Neural progenitor cell (in vitro differentiated cells): ENCODE results near the gene SOX5. TPM values are rescaled to one million over a fixed set of nuclear protein-coding genes. Genes with fewer than 3 reads are reported as not detected.

ENCODE experiments used
- DNase-seq: peaks from one replicate; pipeline ENCODE4 v3.0.0-alpha.2; 2016; ENCODE audit warnings: low spot score
- H2AFZ ChIP-seq: fragments of 200-600 bp; sonication (generic); replicated peaks from 2 replicates; pipeline ENCODE4 v1.6.1; 2016; ENCODE audit warnings: antibody characterized with exemption
- H3F3A ChIP-seq: fragments of 200-600 bp; sonication (generic); 2 replicates; pipeline ENCODE4 v1.6.1; 2016; ENCODE audit warnings: antibody characterized with exemption, low read depth
- H3K27ac ChIP-seq: fragments of 200-600 bp; sonication (generic); 2 replicates; pipeline ENCODE4 v1.5.1; 2016; ENCODE audit warnings: mild to moderate bottlenecking
- H3K27me3 ChIP-seq: fragments of 200-600 bp; sonication (generic); 2 replicates; pipeline ENCODE4 v1.6.1; 2016; ENCODE audit warnings: mild to moderate bottlenecking, moderate library complexity
- H3K36me3 ChIP-seq: fragments of 200-600 bp; sonication (generic); 2 replicates; pipeline ENCODE4 v1.5.1; 2016
- H3K4me1 ChIP-seq: fragments of 200-600 bp; sonication (generic); 2 replicates; pipeline ENCODE4 v1.6.1; 2016; ENCODE audit warnings: mixed run types
- H3K4me2 ChIP-seq: fragments of 200-600 bp; sonication (generic); 2 replicates; pipeline ENCODE4 v1.6.1; 2016
- H3K4me3 ChIP-seq: fragments of 200-600 bp; sonication (generic); 2 replicates; pipeline ENCODE4 v1.5.1; 2016
- H3K79me2 ChIP-seq: fragments of 200-600 bp; sonication (generic); 2 replicates; pipeline ENCODE4 v1.6.1; 2016; ENCODE audit warnings: low read depth
- H3K9ac ChIP-seq: fragments of 200-600 bp; sonication (generic); 2 replicates; pipeline ENCODE4 v1.6.1; 2016
- H3K9me3 ChIP-seq: fragments of 200-600 bp; sonication (generic); 2 replicates; pipeline ENCODE4 v1.5.1; 2016; ENCODE audit warnings: low read depth
- H4K20me1 ChIP-seq: fragments of 200-600 bp; sonication (generic); 2 replicates; pipeline ENCODE4 v1.6.1; 2016; ENCODE audit warnings: low read depth
- H3K27ac Mint-ChIP-seq: 3 replicates; pipeline ENCODE4 v1.8.0; 2021; ENCODE audit warnings: mixed read lengths
- H3K27me3 Mint-ChIP-seq: 2 replicates; pipeline ENCODE4 v1.8.0; 2022; ENCODE audit warnings: low read depth, mild to moderate bottlenecking, inconsistent platforms, moderate library complexity, mixed read lengths; ENCODE audit not compliant: insufficient read depth
- H3K36me3 Mint-ChIP-seq: 3 replicates; pipeline ENCODE4 v1.8.0; 2021; ENCODE audit warnings: mixed read lengths
- H3K4me1 Mint-ChIP-seq: 3 replicates; pipeline ENCODE4 v1.8.0; 2021; ENCODE audit warnings: mixed read lengths
- H3K4me3 Mint-ChIP-seq: 3 replicates; pipeline ENCODE4 v1.8.0; 2021; ENCODE audit warnings: mild to moderate bottlenecking, moderate library complexity, mixed read lengths
- H3K9me3 Mint-ChIP-seq: 3 replicates; pipeline ENCODE4 v1.8.0; 2020; ENCODE audit warnings: mixed read lengths
- EZH2 ChIP-seq: fragments of 200-600 bp; sonication (generic); IDR thresholded peaks from 2 replicates; pipeline ENCODE4 v1.6.1; 2017; ENCODE audit warnings: antibody characterized with exemption, mild to moderate bottlenecking, moderate library complexity
- EZH2phosphoT487 ChIP-seq: fragments of 200-600 bp; sonication (generic); IDR thresholded peaks from 2 replicates; pipeline ENCODE4 v1.6.1; 2017; ENCODE audit warnings: antibody characterized with exemption
- total RNA-seq: library from RNA; depleted of rRNA; stranded (reverse); fragments of >200 nt; gene quantifications from 2 replicates; pipeline ENCODE4 v1.2.3, GENCODE V29; 2015; ENCODE audit warnings: low replicate concordance
- TF ChIP-seq, protein P1 (sequence below): fragments of 200-600 bp; sonication (generic); IDR thresholded peaks from 2 replicates; pipeline ENCODE4 v1.5.1; 2017; ENCODE audit warnings: antibody characterized with exemption, mild to moderate bottlenecking

Gene SOX5
- total RNA-seq, 1 donor from 2014 or later, result 79.5 TPM

- Mint-ChIP-seq H3K27ac (no peak overlapping the region), H3K4me3 (no peak overlapping the region), H3K36me3 (no peaks in the 10 kb centered on the region), H3K9me3 (no peaks in the 10 kb centered on the region), H3K4me1 (no peaks in the 10 kb centered on the region), H3K27me3 (no peaks in the 10 kb centered on the region)
- Histone ChIP-seq H3K27ac (peak overlapping the region; percentile 37), H3K27me3 (no peaks in the 10 kb centered on the region), H3K9ac (no peak overlapping the region), H3K4me2 (no peak overlapping the region), H2AFZ (no peak overlapping the region), H3F3A (no peaks in the 10 kb centered on the region), H3K36me3 (peaks cover 6% of the 10 kb centered on the region), H3K79me2 (no peaks in the 10 kb centered on the region), H4K20me1 (no peaks in the 10 kb centered on the region), H3K9me3 (no peaks in the 10 kb centered on the region), H3K4me1 (no peaks in the 10 kb centered on the region), H3K4me3 (no peak overlapping the region)
- TF ChIP-seq, protein P1, sequence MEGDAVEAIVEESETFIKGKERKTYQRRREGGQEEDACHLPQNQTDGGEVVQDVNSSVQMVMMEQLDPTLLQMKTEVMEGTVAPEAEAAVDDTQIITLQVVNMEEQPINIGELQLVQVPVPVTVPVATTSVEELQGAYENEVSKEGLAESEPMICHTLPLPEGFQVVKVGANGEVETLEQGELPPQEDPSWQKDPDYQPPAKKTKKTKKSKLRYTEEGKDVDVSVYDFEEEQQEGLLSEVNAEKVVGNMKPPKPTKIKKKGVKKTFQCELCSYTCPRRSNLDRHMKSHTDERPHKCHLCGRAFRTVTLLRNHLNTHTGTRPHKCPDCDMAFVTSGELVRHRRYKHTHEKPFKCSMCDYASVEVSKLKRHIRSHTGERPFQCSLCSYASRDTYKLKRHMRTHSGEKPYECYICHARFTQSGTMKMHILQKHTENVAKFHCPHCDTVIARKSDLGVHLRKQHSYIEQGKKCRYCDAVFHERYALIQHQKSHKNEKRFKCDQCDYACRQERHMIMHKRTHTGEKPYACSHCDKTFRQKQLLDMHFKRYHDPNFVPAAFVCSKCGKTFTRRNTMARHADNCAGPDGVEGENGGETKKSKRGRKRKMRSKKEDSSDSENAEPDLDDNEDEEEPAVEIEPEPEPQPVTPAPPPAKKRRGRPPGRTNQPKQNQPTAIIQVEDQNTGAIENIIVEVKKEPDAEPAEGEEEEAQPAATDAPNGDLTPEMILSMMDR, result no peak
- TF ChIP-seq EZH2phosphoT487, result no peak
- TF ChIP-seq EZH2, result no peak
- no peak for DNase-seq
Observed at GRCh38 chr12:23579257-23579656, 370.2 kb downstream of the SOX5 start.

- no peak for DNase-seq
- Mint-ChIP-seq H3K27me3 (no peaks in the 10 kb centered on the region), H3K36me3 (peaks cover 2% of the 10 kb centered on the region), H3K27ac (no peak overlapping the region), H3K4me1 (no peaks in the 10 kb centered on the region), H3K9me3 (no peaks in the 10 kb centered on the region), H3K4me3 (no peak overlapping the region)
- H4K20me1 ChIP-seq, result no peaks in the 10 kb centered on the region
- H3K9me3 ChIP-seq, result no peaks in the 10 kb centered on the region
- no peak overlapping the region for H2AFZ ChIP-seq
- H3F3A ChIP-seq, result no peaks in the 10 kb centered on the region
- no peak for TF ChIP-seq EZH2
- TF ChIP-seq, protein P1, result no peak
- no peak for TF ChIP-seq EZH2phosphoT487
- H3K36me3 ChIP-seq, result peaks cover 6% of the 10 kb centered on the region
- H3K27me3 ChIP-seq, result no peaks in the 10 kb centered on the region
- no peaks in the 10 kb centered on the region for H3K4me1 ChIP-seq
- no peak overlapping the region for H3K27ac ChIP-seq
- H3K79me2 ChIP-seq, result no peaks in the 10 kb centered on the region
- H3K9ac ChIP-seq, result no peak overlapping the region
- no peak overlapping the region for H3K4me2 ChIP-seq
- no peak overlapping the region for H3K4me3 ChIP-seq
Observed at GRCh38 chr12:23576372-23576771, 373.1 kb downstream of the SOX5 start.

DNA sequence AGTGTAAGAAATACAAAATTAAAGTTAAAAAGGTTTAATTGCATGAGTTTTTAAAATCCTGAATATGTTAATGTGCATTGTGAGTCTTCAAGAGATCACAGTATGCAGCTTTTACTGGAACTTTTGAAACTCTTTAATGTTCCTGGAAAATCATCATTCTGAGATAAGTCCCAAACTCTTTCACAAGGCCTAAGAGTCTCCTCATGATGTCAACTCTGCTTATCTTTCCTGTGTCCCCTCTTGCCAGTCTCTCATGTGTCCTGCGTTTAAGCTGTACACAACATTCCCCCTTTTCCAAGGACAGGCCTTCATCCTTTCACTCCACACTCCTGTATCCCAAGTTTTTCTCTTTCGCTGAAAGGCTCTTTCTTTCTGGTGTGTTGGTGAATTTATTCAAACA is 380.1 kb downstream of the SOX5 start:
- H3K79me2 ChIP-seq, result no peaks in the 10 kb centered on the region
- no peaks in the 10 kb centered on the region for H3K9me3 ChIP-seq
- H2AFZ ChIP-seq, result no peak overlapping the region
- no peaks in the 10 kb centered on the region for H3K9me3 Mint-ChIP-seq
- no peak overlapping the region for H3K9ac ChIP-seq
- TF ChIP-seq EZH2phosphoT487 (no peak), EZH2 (no peak)
- TF ChIP-seq, protein P1, result no peak
- H3K27me3 Mint-ChIP-seq, result no peaks in the 10 kb centered on the region
- peaks cover 3% of the 10 kb centered on the region for H3K4me1 Mint-ChIP-seq
- H3F3A ChIP-seq, result no peaks in the 10 kb centered on the region
- no peak overlapping the region for H3K27ac ChIP-seq
- H3K27me3 ChIP-seq, result no peaks in the 10 kb centered on the region
- DNase-seq, result no peak
- no peaks in the 10 kb centered on the region for H4K20me1 ChIP-seq
- no peaks in the 10 kb centered on the region for H3K4me1 ChIP-seq
- no peak overlapping the region for H3K4me3 Mint-ChIP-seq
- H3K36me3 Mint-ChIP-seq, result peaks cover 22% of the 10 kb centered on the region
- H3K36me3 ChIP-seq, result peaks cover 4% of the 10 kb centered on the region
- H3K4me3 ChIP-seq, result no peak overlapping the region
- no peak overlapping the region for H3K4me2 ChIP-seq
- H3K27ac Mint-ChIP-seq, result no peak overlapping the region
